Placental pericyte (primary cell): ENCODE measurements around the gene SERPINB8. TPM values are rescaled to one million over a fixed set of nuclear protein-coding genes. Genes with fewer than 3 reads are reported as not detected.

ENCODE experiments used
- total RNA-seq: library from RNA; depleted of rRNA; stranded (reverse); fragments of >200 nt; gene quantifications from 2 replicates; pipeline ENCODE4 v1.2.3, GENCODE V29; 2012

The SERPINB8 gene, protein sequence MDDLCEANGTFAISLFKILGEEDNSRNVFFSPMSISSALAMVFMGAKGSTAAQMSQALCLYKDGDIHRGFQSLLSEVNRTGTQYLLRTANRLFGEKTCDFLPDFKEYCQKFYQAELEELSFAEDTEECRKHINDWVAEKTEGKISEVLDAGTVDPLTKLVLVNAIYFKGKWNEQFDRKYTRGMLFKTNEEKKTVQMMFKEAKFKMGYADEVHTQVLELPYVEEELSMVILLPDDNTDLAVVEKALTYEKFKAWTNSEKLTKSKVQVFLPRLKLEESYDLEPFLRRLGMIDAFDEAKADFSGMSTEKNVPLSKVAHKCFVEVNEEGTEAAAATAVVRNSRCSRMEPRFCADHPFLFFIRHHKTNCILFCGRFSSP
- total RNA-seq = 42.7 and 47.3 TPM in 2 replicates

DNA sequence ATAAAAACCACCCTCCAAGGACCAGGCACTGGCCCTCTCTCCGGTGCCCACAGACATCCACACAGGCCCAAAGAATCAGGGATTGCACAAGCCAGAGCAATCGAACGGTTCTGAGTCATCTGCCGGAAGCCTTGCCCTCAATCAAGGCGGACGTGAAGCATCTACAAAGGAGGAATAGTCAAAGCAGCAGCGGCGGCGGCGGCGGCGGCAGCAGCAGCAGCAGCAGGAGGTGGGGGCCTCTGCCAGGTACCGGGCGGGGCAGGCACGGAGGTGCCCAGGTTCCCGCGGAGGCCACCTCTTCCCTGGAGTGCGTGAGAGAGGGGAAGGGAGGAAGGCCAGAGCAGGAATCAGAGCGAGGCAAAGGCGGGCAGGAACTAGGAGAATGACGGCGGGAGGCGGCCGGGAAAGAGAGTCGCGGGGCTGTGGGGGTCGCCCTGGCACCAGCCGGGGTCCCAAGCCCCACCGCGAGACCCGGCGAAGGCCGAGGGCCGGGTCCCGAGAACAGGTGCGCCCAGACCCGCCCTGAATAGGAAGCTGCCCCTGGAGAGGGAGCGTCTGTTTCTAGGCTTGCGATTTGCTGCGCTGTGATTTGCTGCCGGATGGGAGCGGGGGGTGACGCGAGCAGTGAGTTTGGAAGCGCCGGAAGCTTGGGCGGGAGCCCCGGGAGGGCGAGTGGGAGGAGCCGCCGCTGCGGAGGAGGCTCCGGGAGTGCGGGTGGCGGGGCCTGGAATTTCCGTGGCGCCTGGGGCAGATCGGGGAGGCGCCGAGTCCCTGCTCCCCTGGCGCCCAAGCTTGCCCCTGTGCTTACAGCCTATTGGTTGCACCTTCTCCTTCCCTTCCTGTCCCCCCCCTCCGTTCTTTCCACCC lies at the start of gene SERPINB8:
TSS of gene SERPINB8 (plus strand) at position 140 of the 867 bp plus-strand sequence. CDS start 8,228 bp downstream, outside the sequence.

DNA sequence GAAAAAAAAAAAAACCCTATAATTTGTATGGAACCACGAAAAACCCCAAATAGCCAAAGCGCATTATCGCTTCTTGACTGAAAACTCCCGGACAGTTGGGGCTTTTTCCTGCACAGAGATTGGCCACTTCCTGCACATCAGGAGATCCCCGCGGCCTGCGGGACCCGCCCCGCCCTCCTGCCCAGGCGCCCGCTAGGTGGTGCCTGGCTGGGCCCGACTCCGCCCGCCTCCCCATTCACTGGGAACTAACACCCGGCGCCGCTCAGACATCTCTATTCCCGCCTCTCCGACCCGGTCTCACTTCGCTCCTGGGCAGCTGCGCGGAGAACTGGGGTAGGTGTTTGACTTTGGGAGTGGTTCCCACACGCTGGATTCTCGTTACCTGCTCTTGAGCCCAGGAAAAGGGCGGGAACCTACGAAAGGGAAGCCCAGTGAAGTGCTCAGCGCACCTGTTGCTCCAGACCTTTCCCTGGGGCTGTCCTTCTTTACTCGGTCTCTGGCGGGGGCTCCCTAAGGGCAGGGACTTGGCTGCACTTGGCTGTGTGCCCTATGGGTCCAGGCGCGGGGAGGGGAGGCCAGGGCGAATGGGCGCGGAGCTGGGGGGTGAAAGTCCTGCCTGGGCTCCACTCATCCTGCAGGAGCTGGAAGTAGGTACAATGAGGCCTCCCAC lies 20.7 kb upstream of the SERPINB8 start, which contains the start of gene HMSD:
TSS of gene HMSD (plus strand) at position 234 of the 670 bp plus-strand sequence. CDS start 4,155 bp downstream, outside the sequence.

Other genes with a start within 250 kb of the SERPINB8 start
- gene SERPINB7, start 194.7 kb upstream of the SERPINB8 start, total RNA-seq = 1.5 and 33.6 TPM in 2 replicates
- gene SERPINB2, start 82.4 kb upstream of the SERPINB8 start, total RNA-seq = 211 and 212 TPM in 2 replicates
- 0.57 and 1.1 TPM in 2 replicates for gene SERPINB10, start 62.1 kb upstream of the SERPINB8 start, total RNA-seq
- gene HMSD, start 20.8 kb upstream of the SERPINB8 start, total RNA-seq = 0.44 and 0.57 TPM in 2 replicates
- gene LINC00305, start 179.0 kb downstream of the SERPINB8 start, total RNA-seq = not detected in 2 replicates